Diencephalon (tissue), 1 donor: ENCODE measurements around the gene HSBP1. TPM values are rescaled to one million over a fixed set of nuclear protein-coding genes. Genes with fewer than 3 reads are reported as not detected.

Experiments used
- total RNA-seq: library from RNA; depleted of rRNA; stranded (reverse); fragments of >200 nt; gene quantifications from one replicate; pipeline ENCODE4 v1.2.3, GENCODE V29; 2014

HSBP1 gene
- 191 TPM for total RNA-seq

GRCh38 chr16:83807710-83808572 is at the start of gene HSBP1:
HSBP1 (plus strand) TSS chr16:83807978; CDS start chr16:83808077, 99 bp downstream.

Other genes starting within 250 kb of the HSBP1 start
- 5.5 TPM for gene MLYCD, start 91.1 kb downstream of the HSBP1 start, total RNA-seq
- 0.23 TPM for gene OSGIN1, start 145.3 kb downstream of the HSBP1 start, total RNA-seq
- gene NECAB2, start 160.3 kb downstream of the HSBP1 start, total RNA-seq: 81.4 TPM
- 2.8 TPM for gene SLC38A8, start 234.8 kb downstream of the HSBP1 start, total RNA-seq